Measurements from ENCODE around the gene CIB4.

Gene CIB4

GRCh38 chr2:26626606-26627005, 14.6 kb downstream of the CIB4 start:
- Histone ChIP-seq H3K4me3 (ENCODE audit: low read length) (no peak overlapping the region), H3K27me3 (ENCODE audit: control insufficient read depth, insufficient read depth, low read length) (peaks cover 3% of the 10 kb centered on the region)

GRCh38 chr2:26623541-26624495, 17.3 kb downstream of the CIB4 start:
- no peaks in the 10 kb centered on the region for H3K4me1 ChIP-seq (ENCODE audit: control insufficient read depth, insufficient read depth, low read length)
- H3K4me3 ChIP-seq (ENCODE audit: low read length): no peak overlapping the region
- H3K9me3 ChIP-seq (ENCODE audit: control insufficient read depth, low read length): no peaks in the 10 kb centered on the region
- peaks cover 10% of the 10 kb centered on the region for H3K27me3 ChIP-seq (ENCODE audit: control insufficient read depth, insufficient read depth, low read length)
- H3K9ac ChIP-seq (ENCODE audit: low read length): no peak overlapping the region
- no peaks in the 10 kb centered on the region for H3K36me3 ChIP-seq (ENCODE audit: control insufficient read depth, insufficient read depth, low read length)

More at GRCh38 chr2:26626606-26627005, 14.6 kb downstream of the CIB4 start:
- Histone ChIP-seq H3K9ac (ENCODE audit: low read length) (no peak overlapping the region), H3K9me3 (ENCODE audit: control insufficient read depth, low read length) (no peaks in the 10 kb centered on the region), H3K36me3 (ENCODE audit: control insufficient read depth, insufficient read depth, low read length) (no peaks in the 10 kb centered on the region), H3K4me1 (ENCODE audit: control insufficient read depth, insufficient read depth, low read length) (peaks cover 17% of the 10 kb centered on the region)

- H3K4me1 ChIP-seq (ENCODE audit: control insufficient read depth, insufficient read depth, low read length): peaks cover 5% of the 10 kb centered on the region
- peaks cover 19% of the 10 kb centered on the region for H3K27me3 ChIP-seq (ENCODE audit: control insufficient read depth, insufficient read depth, low read length)
- no peaks in the 10 kb centered on the region for H3K36me3 ChIP-seq (ENCODE audit: control insufficient read depth, insufficient read depth, low read length)
- no peak overlapping the region for H3K9ac ChIP-seq (ENCODE audit: low read length)
- H3K9me3 ChIP-seq (ENCODE audit: control insufficient read depth, low read length): no peaks in the 10 kb centered on the region
- no peak overlapping the region for H3K4me3 ChIP-seq (ENCODE audit: low read length)
Observed at GRCh38 chr2:26621469-26622199, 19.5 kb downstream of the CIB4 start.

- Histone ChIP-seq H3K9ac (ENCODE audit: low read length) (no peak overlapping the region), H3K4me1 (ENCODE audit: control insufficient read depth, insufficient read depth, low read length) (peaks cover 11% of the 10 kb centered on the region), H3K27me3 (ENCODE audit: control insufficient read depth, insufficient read depth, low read length) (peaks cover 19% of the 10 kb centered on the region), H3K9me3 (ENCODE audit: control insufficient read depth, low read length) (no peaks in the 10 kb centered on the region), H3K36me3 (ENCODE audit: control insufficient read depth, insufficient read depth, low read length) (no peaks in the 10 kb centered on the region), H3K4me3 (ENCODE audit: low read length) (no peak overlapping the region)
Observed at GRCh38 chr2:26620031-26620605, 21.0 kb downstream of the CIB4 start.

- no peak overlapping the region for H3K9ac ChIP-seq (ENCODE audit: low read length)
- H3K9me3 ChIP-seq (ENCODE audit: control insufficient read depth, low read length): no peaks in the 10 kb centered on the region
- H3K27me3 ChIP-seq (ENCODE audit: control insufficient read depth, insufficient read depth, low read length): peaks cover 19% of the 10 kb centered on the region
- H3K4me3 ChIP-seq (ENCODE audit: low read length): no peak overlapping the region
- H3K36me3 ChIP-seq (ENCODE audit: control insufficient read depth, insufficient read depth, low read length): no peaks in the 10 kb centered on the region
- H3K4me1 ChIP-seq (ENCODE audit: control insufficient read depth, insufficient read depth, low read length): peaks cover 15% of the 10 kb centered on the region
Observed at GRCh38 chr2:26619521-26619951, 21.6 kb downstream of the CIB4 start.

GRCh38 chr2:26619096-26619495, 22.1 kb downstream of the CIB4 start:
- H3K36me3 ChIP-seq (ENCODE audit: control insufficient read depth, insufficient read depth, low read length): no peaks in the 10 kb centered on the region
- peaks cover 19% of the 10 kb centered on the region for H3K27me3 ChIP-seq (ENCODE audit: control insufficient read depth, insufficient read depth, low read length)
- peaks cover 19% of the 10 kb centered on the region for H3K4me1 ChIP-seq (ENCODE audit: control insufficient read depth, insufficient read depth, low read length)
- no peaks in the 10 kb centered on the region for H3K9me3 ChIP-seq (ENCODE audit: control insufficient read depth, low read length)
- H3K9ac ChIP-seq (ENCODE audit: low read length): no peak overlapping the region
- no peak overlapping the region for H3K4me3 ChIP-seq (ENCODE audit: low read length)

- Histone ChIP-seq H3K9me3 (ENCODE audit: control insufficient read depth, low read length) (no peaks in the 10 kb centered on the region), H3K4me1 (ENCODE audit: control insufficient read depth, insufficient read depth, low read length) (peaks cover 24% of the 10 kb centered on the region), H3K4me3 (ENCODE audit: low read length) (no peak overlapping the region), H3K36me3 (ENCODE audit: control insufficient read depth, insufficient read depth, low read length) (no peaks in the 10 kb centered on the region), H3K27me3 (ENCODE audit: control insufficient read depth, insufficient read depth, low read length) (peaks cover 19% of the 10 kb centered on the region), H3K9ac (ENCODE audit: low read length) (no peak overlapping the region)
Observed at GRCh38 chr2:26618611-26619010, 22.6 kb downstream of the CIB4 start.

GRCh38 chr2:26617588-26618083, 23.5 kb downstream of the CIB4 start:
- Histone ChIP-seq H3K27me3 (ENCODE audit: control insufficient read depth, insufficient read depth, low read length) (peaks cover 19% of the 10 kb centered on the region), H3K4me3 (ENCODE audit: low read length) (no peak overlapping the region), H3K9me3 (ENCODE audit: control insufficient read depth, low read length) (no peaks in the 10 kb centered on the region), H3K36me3 (ENCODE audit: control insufficient read depth, insufficient read depth, low read length) (no peaks in the 10 kb centered on the region), H3K9ac (ENCODE audit: low read length) (no peak overlapping the region), H3K4me1 (ENCODE audit: control insufficient read depth, insufficient read depth, low read length) (peaks cover 31% of the 10 kb centered on the region)

GRCh38 chr2:26616706-26617587, 24.2 kb downstream of the CIB4 start:
- Histone ChIP-seq H3K27me3 (ENCODE audit: control insufficient read depth, insufficient read depth, low read length) (peaks cover 19% of the 10 kb centered on the region), H3K36me3 (ENCODE audit: control insufficient read depth, insufficient read depth, low read length) (no peaks in the 10 kb centered on the region), H3K4me3 (ENCODE audit: low read length) (no peak overlapping the region), H3K9me3 (ENCODE audit: control insufficient read depth, low read length) (no peaks in the 10 kb centered on the region), H3K4me1 (ENCODE audit: control insufficient read depth, insufficient read depth, low read length) (peaks cover 38% of the 10 kb centered on the region), H3K9ac (ENCODE audit: low read length) (no peak overlapping the region)

GRCh38 chr2:26615860-26616705, 25.1 kb downstream of the CIB4 start:
- H3K9ac ChIP-seq (ENCODE audit: low read length): no peak overlapping the region

More at GRCh38 chr2:26615860-26616705, 25.1 kb downstream of the CIB4 start:
- Histone ChIP-seq H3K4me1 (ENCODE audit: control insufficient read depth, insufficient read depth, low read length) (peaks cover 39% of the 10 kb centered on the region), H3K36me3 (ENCODE audit: control insufficient read depth, insufficient read depth, low read length) (no peaks in the 10 kb centered on the region), H3K9me3 (ENCODE audit: control insufficient read depth, low read length) (no peaks in the 10 kb centered on the region), H3K27me3 (ENCODE audit: control insufficient read depth, insufficient read depth, low read length) (peaks cover 19% of the 10 kb centered on the region), H3K4me3 (ENCODE audit: low read length) (no peak overlapping the region)
